ENCODE data around the gene MFSD1.

DNA sequence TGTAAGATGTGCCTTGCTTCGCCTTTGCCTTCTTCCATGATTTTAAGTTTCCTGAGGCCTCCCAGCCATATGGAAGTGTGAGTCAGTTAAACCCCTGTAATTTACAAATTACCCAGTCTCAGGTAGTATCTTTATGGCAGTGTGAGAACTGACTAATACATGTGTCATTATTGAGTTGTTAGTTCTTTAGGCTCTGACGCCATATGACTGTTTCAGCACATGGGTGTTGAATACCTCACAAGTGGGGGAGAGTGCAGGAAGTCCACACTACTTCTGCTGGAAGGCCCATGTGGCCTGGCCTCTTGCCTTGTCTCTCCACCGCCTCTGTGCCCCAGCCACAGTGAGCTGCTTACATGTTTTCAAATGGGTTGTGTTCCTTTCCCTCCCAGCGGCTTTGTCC lies 28.5 kb downstream of the MFSD1 start:
- TF ChIP-seq, protein P1, sequence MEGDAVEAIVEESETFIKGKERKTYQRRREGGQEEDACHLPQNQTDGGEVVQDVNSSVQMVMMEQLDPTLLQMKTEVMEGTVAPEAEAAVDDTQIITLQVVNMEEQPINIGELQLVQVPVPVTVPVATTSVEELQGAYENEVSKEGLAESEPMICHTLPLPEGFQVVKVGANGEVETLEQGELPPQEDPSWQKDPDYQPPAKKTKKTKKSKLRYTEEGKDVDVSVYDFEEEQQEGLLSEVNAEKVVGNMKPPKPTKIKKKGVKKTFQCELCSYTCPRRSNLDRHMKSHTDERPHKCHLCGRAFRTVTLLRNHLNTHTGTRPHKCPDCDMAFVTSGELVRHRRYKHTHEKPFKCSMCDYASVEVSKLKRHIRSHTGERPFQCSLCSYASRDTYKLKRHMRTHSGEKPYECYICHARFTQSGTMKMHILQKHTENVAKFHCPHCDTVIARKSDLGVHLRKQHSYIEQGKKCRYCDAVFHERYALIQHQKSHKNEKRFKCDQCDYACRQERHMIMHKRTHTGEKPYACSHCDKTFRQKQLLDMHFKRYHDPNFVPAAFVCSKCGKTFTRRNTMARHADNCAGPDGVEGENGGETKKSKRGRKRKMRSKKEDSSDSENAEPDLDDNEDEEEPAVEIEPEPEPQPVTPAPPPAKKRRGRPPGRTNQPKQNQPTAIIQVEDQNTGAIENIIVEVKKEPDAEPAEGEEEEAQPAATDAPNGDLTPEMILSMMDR (IDR thresholded peaks at IDR 0.05), result no peak
- no peak for TF ChIP-seq POLR2A (IDR thresholded peaks at IDR 0.05)
- no peak for TF ChIP-seq POLR2AphosphoS5 (IDR thresholded peaks at IDR 0.05)
